HT1080 (cell line): ENCODE results near the gene PFDN6. TPM values are rescaled to one million over a fixed set of nuclear protein-coding genes. Genes with fewer than 3 reads are reported as not detected.

Experiments
- total RNA-seq: library from RNA; depleted of rRNA; stranded (reverse); fragments of >200 nt; shearing (Covaris generic); gene quantifications from 2 replicates; pipeline ENCODE4 v1.2.3, GENCODE V29; 2014; rRNA removed

PFDN6 gene
- total RNA-seq, 1 experiment from 2014 or later: 194 TPM

Other genes with a start within 250 kb of the PFDN6 start
- gene HLA-DPA1, start 216.0 kb upstream of the PFDN6 start, total RNA-seq: 2.2 and 8.9 TPM in 2 replicates
- gene HLA-DPB1, start 213.6 kb upstream of the PFDN6 start, total RNA-seq: 12.7 and 33.5 TPM in 2 replicates
- gene COL11A2, start 97.1 kb upstream of the PFDN6 start, total RNA-seq: 0.71 and 0.77 TPM in 2 replicates
- 30.7 and 32.5 TPM in 2 replicates for gene RXRB, start 88.9 kb upstream of the PFDN6 start, total RNA-seq
- 94.6 and 121 TPM in 2 replicates for gene SLC39A7, start 88.7 kb upstream of the PFDN6 start, total RNA-seq
- gene HSD17B8, start 84.9 kb upstream of the PFDN6 start, total RNA-seq: 5.3 and 5.6 TPM in 2 replicates
- 32.1 and 37.0 TPM in 2 replicates for gene RING1, start 81.1 kb upstream of the PFDN6 start, total RNA-seq
- gene VPS52, start 17.7 kb upstream of the PFDN6 start, total RNA-seq: 30.9 and 38.2 TPM in 2 replicates
- gene RPS18, start 17.5 kb upstream of the PFDN6 start, total RNA-seq: 3,065 and 5,472 TPM in 2 replicates
- 1.2 TPM in 2 replicates for gene B3GALT4, start 12.5 kb upstream of the PFDN6 start, total RNA-seq
- gene WDR46, start 362 bp upstream of the PFDN6 start, total RNA-seq: 170 and 256 TPM in 2 replicates
- 37.3 and 37.6 TPM in 2 replicates for gene RGL2, start 9.3 kb downstream of the PFDN6 start, total RNA-seq
- gene TAPBP, start 24.5 kb downstream of the PFDN6 start, total RNA-seq: 42.4 and 68.0 TPM in 2 replicates
- gene ZBTB22, start 28.1 kb downstream of the PFDN6 start, total RNA-seq: 10.9 and 12.4 TPM in 2 replicates
- 108 and 114 TPM in 2 replicates for gene DAXX, start 33.4 kb downstream of the PFDN6 start, total RNA-seq
- 80.5 and 105 TPM in 2 replicates for gene KIFC1, start 102.2 kb downstream of the PFDN6 start, total RNA-seq
- 27.0 and 30.8 TPM in 2 replicates for gene PHF1, start 121.4 kb downstream of the PFDN6 start, total RNA-seq
- gene CUTA, start 128.5 kb downstream of the PFDN6 start, total RNA-seq: 266 and 270 TPM in 2 replicates
- 1.4 and 1.7 TPM in 2 replicates for gene SYNGAP1, start 130.5 kb downstream of the PFDN6 start, total RNA-seq
- 8.2 and 8.4 TPM in 2 replicates for gene ZBTB9, start 165.0 kb downstream of the PFDN6 start, total RNA-seq